GM19452 (cell line): ENCODE data around the gene DYNLT1.
"Not testable (repeated sequence)": the region's sequence is repeated elsewhere in the genome, so short reads cannot be mapped to it uniquely, and the experiment has no call there.

ENCODE experiments used
- ATAC-seq: cut with Tn5 transposase; IDR thresholded peaks from one replicate; pipeline ENCODE4 v1.9.1; 2021; ENCODE audit not compliant: unreplicated experiment

DYNLT1 gene

GRCh38 chr6:158663625-158664165, 19.2 kb upstream of the DYNLT1 start:
- no peak for ATAC-seq

DNA sequence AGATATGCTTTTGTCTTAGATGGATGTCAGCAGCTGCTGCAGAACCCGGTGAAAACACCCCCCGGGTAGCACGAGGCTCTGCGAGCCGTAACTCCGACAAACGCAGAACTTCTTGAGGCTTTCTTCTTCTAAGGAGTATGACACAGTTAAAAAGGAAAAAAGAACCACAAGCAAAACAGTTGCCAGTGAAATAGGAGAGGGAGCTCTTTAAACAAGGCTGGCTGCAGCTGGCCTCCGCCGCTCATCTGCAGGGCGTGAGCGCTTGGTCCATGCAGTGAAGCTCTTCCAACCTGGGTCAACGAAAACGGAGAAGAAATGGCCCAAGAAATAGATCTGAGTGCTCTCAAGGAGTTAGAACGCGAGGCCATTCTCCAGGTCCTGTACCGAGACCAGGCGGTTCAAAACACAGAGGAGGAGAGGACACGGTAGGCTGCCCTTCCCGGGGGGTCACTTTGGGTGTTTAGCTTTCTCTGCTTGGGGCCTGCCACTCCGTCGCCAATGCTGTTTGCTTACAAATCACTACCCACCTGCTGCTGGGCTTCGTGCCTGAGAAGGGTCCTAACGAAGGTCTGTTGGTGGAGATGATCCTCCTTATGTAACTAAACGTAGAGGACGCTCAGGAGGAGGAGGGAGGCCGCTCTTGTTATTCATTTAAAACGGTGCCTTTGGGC, 18.5 kb upstream of the DYNLT1 start:
- no peak for ATAC-seq

DNA sequence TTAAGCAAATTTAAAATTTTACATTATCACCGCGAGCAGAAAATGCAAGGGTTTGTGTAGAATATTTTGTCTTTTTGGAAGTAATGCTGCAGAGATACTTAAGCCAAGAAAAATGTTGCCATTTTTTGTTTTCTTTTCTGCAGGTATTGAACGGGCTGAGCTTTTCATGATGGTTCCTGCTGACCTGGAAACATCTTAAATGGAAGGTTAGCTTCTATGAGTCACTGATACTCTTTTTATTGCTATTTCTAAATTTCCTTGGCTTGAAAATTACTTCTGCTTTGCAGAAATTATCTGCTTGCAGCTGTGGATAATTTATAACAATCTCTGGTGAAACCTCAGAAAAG, 18.0 kb upstream of the DYNLT1 start:
- ATAC-seq, result no peak

DNA sequence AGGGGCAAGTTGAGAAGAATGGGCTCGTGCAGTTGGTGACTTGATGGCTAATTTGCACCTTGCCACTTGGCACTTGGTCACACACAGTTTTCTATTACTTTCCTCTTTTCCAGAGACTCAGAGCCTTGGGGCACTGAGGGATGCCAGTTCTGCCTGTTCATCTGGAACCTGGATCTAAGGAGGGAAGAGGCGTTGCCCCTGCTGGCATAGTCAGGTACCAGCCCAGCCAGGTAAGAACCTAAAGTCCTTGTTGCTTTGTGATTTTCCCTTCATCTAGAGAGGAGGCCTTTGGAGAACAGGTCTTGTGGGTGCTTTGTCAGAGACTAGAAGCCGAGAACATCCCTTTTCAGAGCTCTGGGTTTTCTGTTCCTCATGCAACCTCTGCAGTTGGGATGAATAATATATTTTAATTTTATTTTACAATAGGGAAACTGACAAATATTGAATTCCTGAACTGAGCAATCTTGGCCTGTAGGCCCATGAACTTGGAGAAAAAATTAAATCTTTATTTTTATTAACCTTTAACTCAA, 16.7 kb upstream of the DYNLT1 start:
- no peak for ATAC-seq

DNA sequence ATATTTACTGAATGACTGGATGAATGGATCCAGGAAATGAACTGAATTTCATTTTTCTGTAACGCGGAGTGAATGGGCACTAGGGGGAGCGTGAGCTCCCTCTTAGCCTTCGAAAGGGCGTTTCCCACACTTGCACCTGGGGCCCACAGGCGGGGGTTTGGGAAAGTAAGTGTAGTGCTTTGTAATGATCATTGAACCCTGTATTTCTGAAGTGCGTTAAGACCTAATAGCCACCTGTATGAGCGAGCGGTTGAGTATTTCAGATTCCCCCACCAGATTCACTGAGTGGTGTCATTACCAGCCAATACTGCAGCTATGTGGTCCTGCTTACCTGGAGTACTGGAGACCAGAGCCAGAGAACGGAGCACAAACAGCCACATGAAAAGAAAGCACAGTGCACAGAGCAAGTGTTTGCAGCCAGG, 15.8 kb upstream of the DYNLT1 start:
- no peak for ATAC-seq

DNA sequence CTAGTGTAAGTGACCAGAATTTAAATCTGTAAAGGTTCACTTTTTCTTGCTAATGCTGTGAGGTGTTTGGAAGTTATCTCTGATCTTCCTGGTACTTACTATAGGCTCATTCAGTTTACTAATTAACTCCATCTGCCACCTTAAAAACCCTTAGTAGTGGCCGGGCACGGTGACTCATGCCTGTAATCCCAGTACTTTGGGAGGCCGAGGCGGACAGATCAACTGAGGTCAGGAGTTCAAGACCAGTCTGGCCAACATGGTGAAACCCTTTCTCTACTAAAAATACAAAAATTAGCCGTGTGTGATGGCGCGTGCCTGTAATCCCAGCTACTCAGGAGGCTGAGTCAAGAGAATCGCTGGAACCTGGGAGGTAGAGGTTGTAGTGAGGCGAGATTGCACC, 12.4 kb upstream of the DYNLT1 start:
- ATAC-seq, result not testable (repeated sequence)

DNA sequence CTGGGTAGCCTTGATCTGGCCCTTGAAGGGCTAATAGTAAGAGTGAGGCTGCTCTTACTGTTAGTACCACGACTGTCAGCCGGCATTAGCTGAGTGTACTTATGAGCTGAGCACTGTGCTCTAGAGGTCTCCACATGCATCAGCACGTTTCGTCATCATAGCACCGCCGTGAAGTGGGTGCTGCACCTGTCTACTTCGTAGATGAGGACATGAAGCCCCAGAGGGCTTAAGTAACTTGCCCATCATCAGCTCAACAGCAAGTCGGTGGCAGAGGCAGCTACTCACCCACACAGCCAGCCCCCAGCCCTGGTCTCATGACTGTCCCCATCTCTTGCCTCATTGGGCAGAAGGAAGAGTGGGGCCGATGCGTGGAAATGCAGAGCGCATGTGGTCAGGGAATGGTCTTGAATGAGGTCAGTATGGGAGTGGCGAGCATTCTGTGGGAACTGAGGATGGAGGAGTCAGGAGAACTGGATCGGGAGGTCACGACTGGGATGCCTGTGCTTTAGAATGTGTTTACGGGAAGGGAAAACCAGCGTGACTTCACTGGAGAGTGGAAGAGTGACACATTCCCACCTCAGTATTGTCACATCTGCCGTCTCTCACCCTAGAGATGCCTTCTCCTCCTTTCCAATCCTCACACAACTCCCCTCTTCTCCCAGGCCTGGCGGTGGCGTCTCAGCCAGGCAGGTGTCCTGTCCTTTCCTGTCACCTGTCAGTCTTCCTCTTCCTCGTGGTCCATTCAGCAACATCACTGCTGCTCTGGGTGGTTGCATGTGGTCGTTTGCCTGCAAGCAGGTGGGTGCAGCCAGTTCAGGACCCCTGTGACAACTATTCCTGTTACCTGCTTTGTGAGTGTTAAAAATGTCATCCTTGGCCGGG, 11.3 kb upstream of the DYNLT1 start:
- ATAC-seq, result no peak

DNA sequence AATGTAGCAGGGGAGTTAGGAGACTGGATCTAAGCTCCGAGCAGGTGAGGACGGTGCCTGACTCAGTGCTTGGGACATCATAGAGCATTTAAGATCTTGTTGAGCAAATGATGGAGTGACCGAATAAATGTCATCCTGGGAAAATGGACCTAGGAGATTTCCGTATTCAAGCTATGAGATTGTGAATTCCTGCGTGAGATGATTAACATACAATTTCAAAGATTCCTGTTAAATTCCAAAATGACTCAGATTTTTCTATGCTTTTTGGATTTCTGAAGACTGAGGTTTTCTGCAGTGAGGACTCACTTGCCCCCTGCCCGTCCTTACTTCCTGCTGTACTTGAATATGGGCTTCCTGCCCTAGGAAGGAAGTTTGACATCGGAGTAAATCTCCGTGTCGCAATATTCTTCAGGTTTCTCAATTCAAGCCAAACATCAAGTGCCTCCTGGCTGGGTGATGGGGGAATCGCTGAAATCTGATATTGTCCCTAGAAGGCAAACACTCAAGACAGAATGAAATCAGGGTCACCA, 10.5 kb upstream of the DYNLT1 start:
- no peak for ATAC-seq

GRCh38 chr6:158654498-158654897, 10.0 kb upstream of the DYNLT1 start:
- ATAC-seq, result no peak

GRCh38 chr6:158653577-158654354, 9.2 kb upstream of the DYNLT1 start:
- peak; percentile 55 for ATAC-seq

- ATAC-seq, result not testable (repeated sequence)
These were observed 7.6 kb upstream of the DYNLT1 start for GRCh38 chr6:158651981-158652737.

DNA sequence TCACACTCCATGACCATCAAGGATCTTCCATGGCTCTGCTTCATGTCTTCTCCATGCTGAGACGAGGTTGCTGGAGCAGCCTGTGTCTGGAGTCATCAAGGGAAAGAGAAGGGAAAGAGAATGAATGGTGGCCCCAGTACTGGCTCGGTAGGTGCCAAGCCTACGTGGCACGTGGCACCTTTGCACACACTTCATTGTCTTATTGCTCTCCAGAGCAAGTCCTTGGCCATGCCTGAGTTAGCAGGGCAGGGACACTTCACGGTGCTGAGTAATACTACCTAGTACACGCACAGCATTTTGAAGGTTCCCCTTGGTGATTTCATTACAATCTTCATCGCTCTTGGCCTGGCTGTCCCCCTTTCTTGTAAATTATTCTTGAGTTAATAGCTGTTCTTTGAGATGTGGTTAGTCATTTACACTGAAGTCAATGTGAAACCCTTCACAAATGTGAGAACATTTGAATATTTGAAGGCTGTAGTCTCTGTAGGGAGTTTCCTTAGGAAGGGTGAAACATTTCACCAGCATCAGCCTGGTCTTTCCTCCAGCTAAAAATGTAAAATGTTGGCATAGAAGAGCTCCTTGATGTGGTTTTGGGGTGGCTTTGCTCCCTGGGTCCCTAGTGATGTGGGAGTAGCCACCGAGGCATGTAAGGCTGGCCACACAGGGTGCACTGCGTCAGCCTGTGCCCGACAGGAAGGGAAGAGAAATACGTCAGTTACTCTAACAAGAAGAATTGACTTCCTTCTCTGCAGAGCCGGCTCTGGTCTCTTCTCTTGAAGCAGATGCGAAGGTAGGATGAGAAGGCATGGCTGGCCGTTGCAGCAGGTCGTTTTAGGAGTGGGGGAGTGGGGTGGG, 5.0 kb upstream of the DYNLT1 start, which contains the start of gene SYTL3:
Gene SYTL3, plus strand, starts transcription at position 766 of the 855 bp plus-strand sequence. CDS start 13,215 bp downstream, outside the sequence.
- ATAC-seq, result peak; percentile 48

- ATAC-seq, result no peak
These were observed 4.2 kb upstream of the DYNLT1 start for GRCh38 chr6:158648682-158649131.

GRCh38 chr6:158647501-158647900, 3.0 kb upstream of the DYNLT1 start:
- ATAC-seq, result no peak

DNA sequence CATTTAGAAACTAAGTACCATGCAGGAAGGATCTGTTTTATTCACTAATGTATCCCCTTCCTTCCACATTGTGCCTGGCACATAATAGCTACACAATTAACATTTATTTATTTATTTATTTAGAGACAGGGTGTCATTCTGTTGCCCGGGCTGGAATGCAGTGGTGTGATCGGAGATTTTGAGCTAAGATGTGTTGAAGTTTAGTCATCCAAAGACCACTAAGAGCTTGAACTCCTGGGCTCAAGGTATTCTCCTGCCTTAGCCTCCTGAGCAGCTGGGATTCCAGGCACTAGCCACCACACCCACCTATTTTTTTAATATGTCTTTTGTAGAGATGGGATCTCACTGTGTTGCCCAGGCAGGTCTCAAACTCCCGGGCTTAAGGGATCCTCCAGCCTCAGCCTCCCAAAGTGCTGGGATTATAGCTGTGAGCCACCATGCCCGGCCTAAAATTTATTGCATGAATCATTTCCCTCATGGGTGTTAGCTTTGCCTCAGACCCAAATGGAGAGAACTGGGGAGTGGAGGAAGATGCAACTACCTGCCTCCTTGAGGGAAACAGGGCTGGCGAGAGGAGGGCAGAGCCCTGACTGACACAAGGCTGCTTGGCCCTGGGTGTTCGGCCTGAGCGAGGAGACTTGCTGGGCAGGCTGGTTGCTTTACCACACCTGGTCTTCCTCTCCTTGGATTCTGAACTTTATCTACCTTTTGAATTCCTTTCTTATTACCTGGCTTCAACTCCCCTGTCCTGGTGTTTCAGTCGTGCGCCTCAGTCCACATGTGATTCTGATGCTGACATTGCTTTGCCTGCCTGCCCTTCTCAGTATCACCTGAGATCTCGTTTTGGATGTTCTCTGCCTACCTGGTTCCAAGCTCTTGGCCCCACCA, 1.7 kb upstream of the DYNLT1 start:
- ATAC-seq, result no peak

DNA sequence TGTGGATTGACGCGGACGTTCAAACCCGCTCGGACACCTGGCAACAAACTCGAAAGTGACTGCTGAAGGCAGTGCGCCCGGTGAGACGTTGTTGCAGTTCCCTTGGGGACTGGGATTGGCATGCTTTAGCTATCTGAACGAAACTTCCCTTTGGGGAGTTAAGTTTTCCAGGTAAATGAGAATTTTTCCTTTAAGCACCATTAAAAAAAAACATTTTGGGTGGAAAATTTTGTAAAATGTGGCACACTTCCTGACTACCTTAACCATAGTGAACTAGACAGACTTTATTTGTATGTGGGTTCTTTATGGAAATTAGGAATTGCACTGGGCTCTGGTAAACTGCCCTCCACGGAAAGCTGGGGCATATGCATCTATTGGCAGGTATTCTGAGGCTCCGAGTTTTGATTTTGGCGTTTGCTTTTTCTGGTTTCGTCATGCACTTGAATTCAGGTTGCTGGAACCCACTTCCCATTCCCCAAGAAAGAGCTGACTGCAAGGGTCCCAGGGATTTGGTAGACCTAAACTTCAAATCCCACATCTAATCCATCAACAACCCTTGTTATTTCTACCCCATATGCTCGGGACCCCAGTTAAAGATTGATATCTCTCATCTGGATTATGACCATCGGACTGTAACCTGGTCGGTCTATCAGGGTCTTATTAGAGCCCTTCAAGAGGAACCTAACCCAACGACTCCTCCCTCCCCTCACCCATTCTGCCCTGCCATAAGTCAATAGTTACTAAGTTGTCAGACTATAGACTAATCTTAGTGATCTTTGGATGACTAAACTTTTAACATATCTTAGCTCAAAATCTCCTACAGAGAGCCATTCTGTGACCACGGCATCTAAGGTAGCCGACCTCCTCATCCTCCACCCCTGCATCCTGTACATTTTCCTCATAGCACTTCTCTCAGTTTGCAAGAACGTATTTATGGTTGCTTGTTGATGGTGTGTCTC, 800 bp upstream of the DYNLT1 start:
- ATAC-seq, result no peak

- no peak for ATAC-seq
These were observed 710 bp downstream of the DYNLT1 start for GRCh38 chr6:158643836-158644230.
